ENCODE measurements around the gene TMEM201. TPM values are rescaled to one million over a fixed set of nuclear protein-coding genes. Genes with fewer than 3 reads are reported as not detected.

TMEM201 gene
- total and polyA plus RNA-seq, 2 of the 8 experiments (the other 6 are each of a cell fraction or from before 2014, with no cell fraction given) = 8.2 to 27.1 TPM

- TF ChIP-seq CHD7 (IDR thresholded peaks at IDR 0.05; ENCODE audit: insufficient replicate concordance, low read length) (no peak), TBP (IDR thresholded peaks at IDR 0.05; ENCODE audit: low read depth, low read length) (peak; percentile 61; the same call in 1 of the 2 replicates), RAD21 (IDR thresholded peaks at IDR 0.05 in 1 of 2, conservative IDR thresholded peaks at IDR 0.05 in 1 of 2; ENCODE audit: low read depth in 2 of 2, low read length in 2 of 2) (no peak), CEBPB (IDR thresholded peaks at IDR 0.05; ENCODE audit: low read depth, low read length) (peak; percentile 14; the same call in 1 of the 2 replicates), POLR2AphosphoS5 (IDR thresholded peaks at IDR 0.05; ENCODE audit: low read depth, low read length) (peak; percentile 55), E2F6 (IDR thresholded peaks at IDR 0.05) (0 out of 2 replicates have a peak, but pooled peaks have one; percentile 51), ATF3 (IDR thresholded peaks at IDR 0.05; ENCODE audit: insufficient read depth, low read depth, low read length) (peak; percentile 35; the same call in 1 of the 2 replicates), EZH2 (IDR thresholded peaks at IDR 0.05; ENCODE audit: low read depth, low read length, severe bottlenecking) (no peak)
Measured at GRCh38 chr1:9539165-9539828, 49.4 kb upstream of the TMEM201 start, which contains the start of gene SLC25A33 (continued).
